GM12878 (cell line): ENCODE results near the gene CLCNKA. TPM values are rescaled to one million over a fixed set of nuclear protein-coding genes. Genes with fewer than 3 reads are reported as not detected.
A peak's percentile ranks its signal among the peaks of the same experiment; 100 is the strongest.

Experiments
- ATAC-seq: fragments of 200-7000 bp; cut with Tn5 transposase; 3 replicates; pipeline ENCODE4 v1.9.1; 2020; ENCODE audit warnings: mild to moderate bottlenecking, moderate library complexity
- BruUV-seq: library from RNA; stranded (reverse); fragments of 400-500 nt; replicated peaks from 2 replicates; lab custom pipeline; 2021; lab: Mats Ljungman, UMichigan
- CTCF ChIA-PET: fragments of 300-600 bp; sonication (Branson Sonifier 250); formaldehyde crosslinking; extraction: SDS; loops from one replicate; lab custom pipeline; 2021; ENCODE audit warnings: inconsistent platforms; lab: Yijun Ruan, JAX
- POLR2A ChIA-PET: fragments of 350-600 bp; formaldehyde crosslinking; extraction: SDS; loops from one replicate; lab custom pipeline; 2021; ENCODE audit warnings: inconsistent platforms; lab: Charles Lee
- RAD21 ChIA-PET: fragments of 300-600 bp; sonication (Branson Sonifier 250); formaldehyde crosslinking; loops from one replicate; lab custom pipeline; 2023; ENCODE audit warnings: antibody characterized with exemption; ENCODE audit not compliant: unreplicated experiment; lab: Charles Lee
- SMC1A ChIA-PET: fragments of 300-600 bp; sonication (Branson Sonifier 250); formaldehyde crosslinking; loops from one replicate; lab custom pipeline; 2023; ENCODE audit not compliant: unreplicated experiment, uncharacterized antibody; lab: Charles Lee
- DNase-seq: peaks from one replicate; pipeline ENCODE4 v3.0.0-alpha.2; 2011; ENCODE audit warnings: low read depth, low spot score
- FAIRE-seq: peaks from 3 replicates; lab custom pipeline; 2011; peaks lifted over from hg19 to GRCh38; lab: Jason Lieb, UNC
- H2AFZ ChIP-seq: 2 replicates; pipeline ENCODE4 v1.6.0; 2011; ENCODE audit warnings: low read depth, low read length, control low read depth; ENCODE audit not compliant: control insufficient read depth
- H3K27ac ChIP-seq: 2 replicates; pipeline ENCODE4 v1.5.1; 2011; ENCODE audit warnings: control low read depth; ENCODE audit not compliant: control insufficient read depth, insufficient read depth
- H3K27me3 ChIP-seq, 2 experiments: replicated peaks in 1 of 2; 2 replicates each; pipeline versions ENCODE4 v1.6.0 to v1.6.1; 2011; ENCODE audit warnings: low read length in 1 of 2; ENCODE audit not compliant: control insufficient read depth in 2 of 2, insufficient read depth in 2 of 2
- H3K36me3 ChIP-seq, 2 experiments: 2 replicates each; pipeline ENCODE4 v1.5.1; 2011; ENCODE audit warnings: low read length in 1 of 2; ENCODE audit not compliant: control insufficient read depth in 2 of 2, insufficient read depth in 2 of 2
- H3K4me1 ChIP-seq: 2 replicates; pipeline ENCODE4 v1.6.1; 2011; ENCODE audit warnings: mild to moderate bottlenecking, low read length, moderate library complexity, mixed read lengths; ENCODE audit not compliant: control insufficient read depth, insufficient read depth
- H3K4me2 ChIP-seq: 2 replicates; pipeline ENCODE4 v1.6.0; 2011; ENCODE audit warnings: control low read depth; ENCODE audit not compliant: control insufficient read depth, insufficient read depth
- H3K4me3 ChIP-seq: fragments of 200-600 bp; sonication (generic); 2 replicates; pipeline ENCODE4 v1.5.1; 2016
- H3K79me2 ChIP-seq: 2 replicates; pipeline ENCODE4 v1.6.0; 2011; ENCODE audit warnings: low read length; ENCODE audit not compliant: control insufficient read depth, insufficient read depth
- H3K9ac ChIP-seq: 2 replicates; pipeline ENCODE4 v1.8.0; 2011; ENCODE audit warnings: low read length, control low read depth, mixed read lengths; ENCODE audit not compliant: control insufficient read depth, insufficient read depth
- H3K9me3 ChIP-seq: replicated peaks from 3 replicates; pipeline ENCODE4 v1.5.1; 2011; ENCODE audit warnings: mild to moderate bottlenecking, low read length; ENCODE audit not compliant: control insufficient read depth, insufficient read depth
- H4K20me1 ChIP-seq: 2 replicates; pipeline ENCODE4 v1.6.0; 2011; ENCODE audit not compliant: control insufficient read depth, insufficient read depth
- JUND ChIP-seq: IDR thresholded peaks from 2 replicates; pipeline ENCODE4 v1.6.1; 2012; ENCODE audit warnings: low read depth, mild to moderate bottlenecking, low read length, improper control_type of control experiment, moderate library complexity
- NRF1 ChIP-seq: conservative IDR thresholded peaks from 2 replicates; pipeline ENCODE4 v1.6.1; 2011; ENCODE audit warnings: mild to moderate bottlenecking, low read depth, low read length, improper control_type of control experiment
- RFX5 ChIP-seq: IDR thresholded peaks from 2 replicates; pipeline ENCODE4 v1.6.1; 2011; ENCODE audit warnings: low read depth, low read length, improper control_type of control experiment
- TCF12 ChIP-seq: IDR thresholded peaks from 2 replicates; pipeline ENCODE4 v1.6.1; 2011; ENCODE audit warnings: low read depth, mild to moderate bottlenecking, low read length
- TCF3 ChIP-seq: IDR thresholded peaks from 2 replicates; pipeline ENCODE4 v1.6.1; 2012; ENCODE audit warnings: low read depth, mild to moderate bottlenecking, low read length, borderline replicate concordance; ENCODE audit not compliant: insufficient read depth
- TCF7 ChIP-seq: IDR thresholded peaks from 2 replicates; pipeline ENCODE4 v1.6.1; 2014; ENCODE audit warnings: antibody characterized with exemption, borderline replicate concordance
- YY1 ChIP-seq: IDR thresholded peaks from 2 replicates; pipeline ENCODE4 v1.6.1; 2011; ENCODE audit warnings: low read depth, mild to moderate bottlenecking, low read length
- WGBS: methylation state at CpG from one replicate; pipeline ENCODE4 v1.1.6; 2016; ENCODE audit warnings: low lambda C conversion rate; ENCODE audit not compliant: insufficient replicate concordance, insufficient coverage; ENCODE audit errors: missing lambda C conversion rate; 5-methylcytosine and 5-hydroxymethylcytosine counted together
- in situ Hi-C: fragments of 300-500 bp; cut with MboI; formaldehyde crosslinking; loops from 9 replicates; pipeline ENCODE4 v1.14.3; 2018; ENCODE audit warnings: mixed read lengths
- intact Hi-C: fragments of 100-400 bp; cut with micrococcal nuclease; formaldehyde crosslinking; loops from one replicate; pipeline ENCODE4 v1.14.2; 2022; ENCODE audit not compliant: unreplicated experiment
- polyA plus RNA-seq, 11 experiments: library from polyadenylated mRNA; depleted of rRNA in 4 of 11; unstranded in 6 of 11; stranded (reverse) in 5 of 11; fragments of >200 nt; fragmentation: Nextera tagmentation in 4 of 11; fragmentation: Illumina TruSeq in 1 of 11; extraction: Ambion mirVana in 4 of 11; extraction: Trizol in 1 of 11; gene quantifications; 1 replicate in 1 of 11; 2 replicates in 10 of 11; pipeline versions ENCODE4 v1.2.1 to v1.2.3, GENCODE V29; 2011 to 2016; ENCODE audit warnings: inconsistent platforms in 2 of 11, missing spikeins in 2 of 11, low read depth in 1 of 11
- total RNA-seq, 4 experiments: library from RNA; depleted of rRNA in 3 of 4; stranded (reverse); fragments of >200 nt in 3 of 4; fragmentation: Illumina TruSeq in 1 of 4; extraction: Trizol in 1 of 4; gene quantifications; 2 replicates each; pipeline versions ENCODE4 v1.2.1 to v1.2.3, GENCODE V29; 2013 to 2021
- TF ChIP-seq, protein P1 (sequence below), 3 experiments: IDR thresholded peaks in 2 of 3; conservative IDR thresholded peaks in 1 of 3; 2 replicates each; pipeline ENCODE4 v1.5.1; 2011; ENCODE audit warnings: low read depth in 3 of 3, low read length in 3 of 3, mild to moderate bottlenecking in 3 of 3, control low read depth in 2 of 3, moderate library complexity in 2 of 3, inconsistent platforms in 1 of 3, mixed read lengths in 1 of 3; ENCODE audit not compliant: control insufficient read depth in 2 of 3, insufficient read depth in 1 of 3; ENCODE audit errors: extremely low read depth in 1 of 3

CLCNKA gene
- total and polyA plus RNA-seq, 10 of the 15 experiments (the other 5 are each of a cell fraction or from before 2014, with no cell fraction given), result 0.02 to 0.15 (median 0.08) TPM; not detected in 6

DNA sequence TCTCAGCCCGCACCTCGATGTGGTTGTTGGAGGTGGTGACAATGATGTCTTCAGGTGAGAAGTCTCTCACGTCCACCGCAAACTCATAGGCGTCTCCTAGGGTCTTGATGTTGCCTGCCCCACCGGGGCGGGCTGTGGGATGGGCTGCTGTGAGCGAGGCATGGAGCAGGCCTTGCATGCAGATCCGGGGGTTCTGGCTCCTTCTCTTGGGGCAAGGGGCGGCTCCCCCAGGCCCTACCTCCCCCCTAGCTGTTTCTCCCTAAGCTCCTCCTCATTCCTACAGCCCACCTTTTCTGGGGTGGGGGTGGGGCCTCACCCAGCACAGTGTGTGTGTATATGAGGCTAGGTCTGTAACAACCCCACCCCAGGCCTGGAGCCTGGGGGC, 4.8 kb upstream of the CLCNKA start (continued):
- TF ChIP-seq NRF1, result no peak
- no peak for TF ChIP-seq TCF7
- no peak for TF ChIP-seq JUND
- no peak for TF ChIP-seq RFX5

DNA sequence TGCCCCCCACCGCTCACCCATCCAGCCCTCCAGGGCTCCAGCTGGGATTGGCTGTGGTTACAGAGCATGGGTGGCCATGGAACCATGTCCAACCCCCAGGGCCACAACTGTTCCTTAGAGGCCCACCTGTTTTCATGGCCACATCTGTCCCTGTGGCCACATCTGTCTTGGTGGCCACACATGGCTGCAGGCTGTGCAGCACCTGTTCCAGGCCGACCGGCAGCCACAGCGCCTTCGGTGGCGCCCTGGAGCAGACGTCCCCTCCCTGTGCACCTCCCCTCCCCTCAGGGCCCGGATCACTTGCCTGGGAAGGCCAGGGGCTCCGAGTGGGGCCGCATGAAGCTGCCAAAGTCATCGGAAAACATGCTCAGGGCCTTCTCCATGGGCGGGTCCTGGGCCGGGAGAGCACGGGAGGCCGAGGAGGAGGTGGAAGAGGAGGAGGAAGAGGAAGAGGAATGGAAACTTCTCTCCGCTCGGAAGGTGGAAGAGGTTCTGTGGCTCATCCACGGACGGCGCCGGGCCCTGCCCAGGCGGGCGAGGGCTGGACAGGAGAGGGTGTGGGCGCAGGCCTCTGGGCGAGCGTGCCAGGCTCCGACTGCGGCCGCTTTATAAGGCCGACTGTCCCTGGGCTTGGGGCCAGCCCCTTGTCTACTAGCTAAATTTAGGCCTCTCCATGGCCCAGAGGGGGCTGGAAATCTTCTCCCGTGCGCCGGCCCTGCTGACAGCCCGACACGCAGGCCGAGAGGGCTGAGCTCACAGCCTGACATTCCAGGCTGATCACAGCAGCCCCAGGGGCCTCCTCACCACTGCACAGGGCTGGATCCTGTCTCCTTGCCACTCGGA, 4.2 kb upstream of the CLCNKA start, which contains the start of gene HSPB7:
TSS of gene HSPB7 (minus strand) at position 583 of the 843 bp plus-strand sequence. CDS start at position 503, 80 bp downstream.
- Histone ChIP-seq H3K4me3 (no peak within 1 kb of the TSS), H3K79me2 (no peaks in the 10 kb centered on the region), H3K4me1 (peaks cover 26% of the 10 kb centered on the region), H3K9ac (no peak within 1 kb of the TSS), H3K4me2 (no peak within 1 kb of the TSS), H2AFZ (no peak within 1 kb of the TSS), H3K27me3 (peaks cover 0 to 2% of the 10 kb centered on the region in 2 experiments; a peak in 2 of 4 replicates), H4K20me1 (no peaks in the 10 kb centered on the region), H3K9me3 (no peaks in the 10 kb centered on the region), H3K36me3 (no peaks in the 10 kb centered on the region), H3K27ac (no peak within 1 kb of the TSS)
- RAD21 ChIA-PET, result no interaction called here
- peak; percentile 30; the same call in 2 of the 3 replicates for ATAC-seq
- no peak for DNase-seq
- SMC1A ChIA-PET, result no interaction called here
- CTCF ChIA-PET, result interaction anchor here (6.4 kb wide), 1 partner anchor 9 kb away, joined by 36 read pairs; no protein-coding TSS in a partner anchor
- no TSS peak for BruUV-seq
- POLR2A ChIA-PET, result no interaction called here
- intact Hi-C loops, result no loop called here
- TF ChIP-seq YY1 (no peak), TCF3 (0 out of 2 replicates have a peak, but pooled peaks have one; percentile 46), TCF12 (peak; percentile 95)
- TF ChIP-seq, protein P1, sequence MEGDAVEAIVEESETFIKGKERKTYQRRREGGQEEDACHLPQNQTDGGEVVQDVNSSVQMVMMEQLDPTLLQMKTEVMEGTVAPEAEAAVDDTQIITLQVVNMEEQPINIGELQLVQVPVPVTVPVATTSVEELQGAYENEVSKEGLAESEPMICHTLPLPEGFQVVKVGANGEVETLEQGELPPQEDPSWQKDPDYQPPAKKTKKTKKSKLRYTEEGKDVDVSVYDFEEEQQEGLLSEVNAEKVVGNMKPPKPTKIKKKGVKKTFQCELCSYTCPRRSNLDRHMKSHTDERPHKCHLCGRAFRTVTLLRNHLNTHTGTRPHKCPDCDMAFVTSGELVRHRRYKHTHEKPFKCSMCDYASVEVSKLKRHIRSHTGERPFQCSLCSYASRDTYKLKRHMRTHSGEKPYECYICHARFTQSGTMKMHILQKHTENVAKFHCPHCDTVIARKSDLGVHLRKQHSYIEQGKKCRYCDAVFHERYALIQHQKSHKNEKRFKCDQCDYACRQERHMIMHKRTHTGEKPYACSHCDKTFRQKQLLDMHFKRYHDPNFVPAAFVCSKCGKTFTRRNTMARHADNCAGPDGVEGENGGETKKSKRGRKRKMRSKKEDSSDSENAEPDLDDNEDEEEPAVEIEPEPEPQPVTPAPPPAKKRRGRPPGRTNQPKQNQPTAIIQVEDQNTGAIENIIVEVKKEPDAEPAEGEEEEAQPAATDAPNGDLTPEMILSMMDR (IDR thresholded peaks at IDR 0.05 in 2 of 3, conservative IDR thresholded peaks at IDR 0.05 in 1 of 3; ENCODE audit: control insufficient read depth in 2 of 3, extremely low read depth in 1 of 3, insufficient read depth in 1 of 3, low read depth in 3 of 3, low read length in 3 of 3), result peak in 1 of 3 experiments; percentile 17; a peak in 1 of 6 replicates
- no peak for FAIRE-seq
- 32% methylated on average over 37 of the region's 37 CpGs for WGBS
- in situ Hi-C loops, result no loop called here
